K562 (cell line): Measurements from ENCODE around the gene ZNF506. TPM values are rescaled to one million over a fixed set of nuclear protein-coding genes. Genes with fewer than 3 reads are reported as not detected.

Experiments
- ARNT ChIP-seq, 2 experiments: fragments of 450-650 bp; IDR thresholded peaks; 2 replicates each; pipeline ENCODE4 v1.6.1; 2016; ENCODE audit warnings: mild to moderate bottlenecking in 1 of 2
- DMBX1 ChIP-seq: fragments of 250-450 bp; sonication (Bioruptor Pico); IDR thresholded peaks from 2 replicates; pipeline ENCODE4 v1.8.0; 2022; ENCODE audit warnings: inconsistent platforms, mild to moderate bottlenecking, moderate library complexity, borderline replicate concordance
- HDAC6 ChIP-seq: IDR thresholded peaks from 2 replicates; pipeline ENCODE4 v1.6.1; 2012; ENCODE audit warnings: low read depth, mild to moderate bottlenecking, control low read depth, inconsistent platforms, low read length, moderate library complexity
- HDGF ChIP-seq: fragments of 450-650 bp; IDR thresholded peaks from 2 replicates; pipeline ENCODE4 v1.6.1; 2016
- HNRNPK ChIP-seq: fragments of 200-400 bp; formaldehyde crosslinking; IDR thresholded peaks from one replicate; pipeline ENCODE4 v1.6.1; 2018; ENCODE audit warnings: mild to moderate bottlenecking, low read depth, low read length; ENCODE audit not compliant: poor library complexity, severe bottlenecking
- RBM14 ChIP-seq: fragments of 200-400 bp; formaldehyde crosslinking; IDR thresholded peaks from 2 replicates; pipeline ENCODE4 v1.6.1; 2018; ENCODE audit warnings: low read depth, mild to moderate bottlenecking, low read length, moderate library complexity, borderline replicate concordance; ENCODE audit not compliant: insufficient read depth
- SAFB ChIP-seq: fragments of 200-400 bp; formaldehyde crosslinking; IDR thresholded peaks from 2 replicates; pipeline ENCODE4 v1.6.1; 2017; ENCODE audit warnings: low read depth, low read length, borderline replicate concordance
- SMAD1 ChIP-seq: fragments of 150-350 bp; IDR thresholded peaks from 2 replicates; pipeline ENCODE4 v1.6.1; 2014; ENCODE audit warnings: low read length, low read depth; ENCODE audit not compliant: partially characterized antibody
- ZNF175 ChIP-seq: fragments of 200-800 bp; sonication (Bioruptor generic); IDR thresholded peaks from 2 replicates; pipeline ENCODE4 v1.6.1; 2016; ENCODE audit warnings: low read depth, mild to moderate bottlenecking, missing genetic modification characterization, missing compliant biosample characterization
- polyA plus RNA-seq, 8 experiments: library from polyadenylated mRNA; depleted of rRNA in 4 of 8; stranded (reverse) in 5 of 8; unstranded in 3 of 8; fragments of >200 nt; fragmentation: Nextera tagmentation in 2 of 8; fragmentation: Illumina TruSeq in 1 of 8; extraction: Ambion mirVana in 2 of 8; extraction: Trizol in 1 of 8; gene quantifications; 2 replicates each; pipeline versions ENCODE4 v1.2.1 to v1.2.3, GENCODE V29; 2011 to 2014; ENCODE audit warnings: inconsistent platforms in 1 of 8, missing spikeins in 1 of 8
- total RNA-seq, 7 experiments: library from RNA; depleted of rRNA in 6 of 7; stranded (reverse); fragments of >200 nt in 6 of 7; fragmentation: Illumina TruSeq in 2 of 7; extraction: Trizol in 2 of 7; gene quantifications; 2 replicates each; pipeline versions ENCODE4 v1.2.1 to v1.2.3, GENCODE V29; 2011 to 2021; ENCODE audit warnings: low replicate concordance in 1 of 7
- TF ChIP-seq, protein P1 (sequence below): sonication (generic); formaldehyde crosslinking; IDR thresholded peaks from 2 replicates; pipeline ENCODE4 v1.8.1; 2023; ENCODE audit warnings: mild to moderate bottlenecking, missing genetic modification reagents
- TF ChIP-seq, protein P2 (sequence below): fragments of 250-450 bp; sonication (Bioruptor Pico); IDR thresholded peaks from 2 replicates; pipeline ENCODE4 v1.5.0; 2021
- TF ChIP-seq, protein P3 (sequence below): fragments of 200-600 bp; sonication (generic); IDR thresholded peaks from one replicate; pipeline ENCODE4 v1.6.1; 2012; ENCODE audit warnings: mild to moderate bottlenecking, low read depth, low read length, inconsistent platforms

Gene ZNF506
- total and polyA plus RNA-seq, 9 of the 15 experiments (the other 6 are each of a cell fraction or from before 2014, with no cell fraction given): 0.03 to 0.44 (median 0.14) TPM; not detected in 2

GRCh38 chr19:19823916-19824315 is 2.4 kb upstream of the ZNF506 start (continued):
- TF ChIP-seq, protein P1, sequence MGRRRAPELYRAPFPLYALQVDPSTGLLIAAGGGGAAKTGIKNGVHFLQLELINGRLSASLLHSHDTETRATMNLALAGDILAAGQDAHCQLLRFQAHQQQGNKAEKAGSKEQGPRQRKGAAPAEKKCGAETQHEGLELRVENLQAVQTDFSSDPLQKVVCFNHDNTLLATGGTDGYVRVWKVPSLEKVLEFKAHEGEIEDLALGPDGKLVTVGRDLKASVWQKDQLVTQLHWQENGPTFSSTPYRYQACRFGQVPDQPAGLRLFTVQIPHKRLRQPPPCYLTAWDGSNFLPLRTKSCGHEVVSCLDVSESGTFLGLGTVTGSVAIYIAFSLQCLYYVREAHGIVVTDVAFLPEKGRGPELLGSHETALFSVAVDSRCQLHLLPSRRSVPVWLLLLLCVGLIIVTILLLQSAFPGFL (CRISPR knock-in tag): no peak
- TF ChIP-seq RBM14 (no peak), HNRNPK (no peak), HDAC6 (no peak), SMAD1 (no peak), DMBX1 (CRISPR knock-in tag) (no peak), ARNT (IDR thresholded peaks at IDR 0.05) (no peak), HDGF (no peak), SAFB (no peak), ZNF175 (CRISPR knock-in tag) (no peak)
- TF ChIP-seq, protein P2, sequence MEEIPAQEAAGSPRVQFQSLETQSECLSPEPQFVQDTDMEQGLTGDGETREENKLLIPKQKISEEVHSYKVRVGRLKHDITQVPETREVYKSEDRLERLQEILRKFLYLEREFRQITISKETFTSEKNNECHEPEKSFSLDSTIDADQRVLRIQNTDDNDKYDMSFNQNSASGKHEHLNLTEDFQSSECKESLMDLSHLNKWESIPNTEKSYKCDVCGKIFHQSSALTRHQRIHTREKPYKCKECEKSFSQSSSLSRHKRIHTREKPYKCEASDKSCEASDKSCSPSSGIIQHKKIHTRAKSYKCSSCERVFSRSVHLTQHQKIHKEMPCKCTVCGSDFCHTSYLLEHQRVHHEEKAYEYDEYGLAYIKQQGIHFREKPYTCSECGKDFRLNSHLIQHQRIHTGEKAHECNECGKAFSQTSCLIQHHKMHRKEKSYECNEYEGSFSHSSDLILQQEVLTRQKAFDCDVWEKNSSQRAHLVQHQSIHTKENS (CRISPR knock-in tag): no peak
- TF ChIP-seq, protein P3, sequence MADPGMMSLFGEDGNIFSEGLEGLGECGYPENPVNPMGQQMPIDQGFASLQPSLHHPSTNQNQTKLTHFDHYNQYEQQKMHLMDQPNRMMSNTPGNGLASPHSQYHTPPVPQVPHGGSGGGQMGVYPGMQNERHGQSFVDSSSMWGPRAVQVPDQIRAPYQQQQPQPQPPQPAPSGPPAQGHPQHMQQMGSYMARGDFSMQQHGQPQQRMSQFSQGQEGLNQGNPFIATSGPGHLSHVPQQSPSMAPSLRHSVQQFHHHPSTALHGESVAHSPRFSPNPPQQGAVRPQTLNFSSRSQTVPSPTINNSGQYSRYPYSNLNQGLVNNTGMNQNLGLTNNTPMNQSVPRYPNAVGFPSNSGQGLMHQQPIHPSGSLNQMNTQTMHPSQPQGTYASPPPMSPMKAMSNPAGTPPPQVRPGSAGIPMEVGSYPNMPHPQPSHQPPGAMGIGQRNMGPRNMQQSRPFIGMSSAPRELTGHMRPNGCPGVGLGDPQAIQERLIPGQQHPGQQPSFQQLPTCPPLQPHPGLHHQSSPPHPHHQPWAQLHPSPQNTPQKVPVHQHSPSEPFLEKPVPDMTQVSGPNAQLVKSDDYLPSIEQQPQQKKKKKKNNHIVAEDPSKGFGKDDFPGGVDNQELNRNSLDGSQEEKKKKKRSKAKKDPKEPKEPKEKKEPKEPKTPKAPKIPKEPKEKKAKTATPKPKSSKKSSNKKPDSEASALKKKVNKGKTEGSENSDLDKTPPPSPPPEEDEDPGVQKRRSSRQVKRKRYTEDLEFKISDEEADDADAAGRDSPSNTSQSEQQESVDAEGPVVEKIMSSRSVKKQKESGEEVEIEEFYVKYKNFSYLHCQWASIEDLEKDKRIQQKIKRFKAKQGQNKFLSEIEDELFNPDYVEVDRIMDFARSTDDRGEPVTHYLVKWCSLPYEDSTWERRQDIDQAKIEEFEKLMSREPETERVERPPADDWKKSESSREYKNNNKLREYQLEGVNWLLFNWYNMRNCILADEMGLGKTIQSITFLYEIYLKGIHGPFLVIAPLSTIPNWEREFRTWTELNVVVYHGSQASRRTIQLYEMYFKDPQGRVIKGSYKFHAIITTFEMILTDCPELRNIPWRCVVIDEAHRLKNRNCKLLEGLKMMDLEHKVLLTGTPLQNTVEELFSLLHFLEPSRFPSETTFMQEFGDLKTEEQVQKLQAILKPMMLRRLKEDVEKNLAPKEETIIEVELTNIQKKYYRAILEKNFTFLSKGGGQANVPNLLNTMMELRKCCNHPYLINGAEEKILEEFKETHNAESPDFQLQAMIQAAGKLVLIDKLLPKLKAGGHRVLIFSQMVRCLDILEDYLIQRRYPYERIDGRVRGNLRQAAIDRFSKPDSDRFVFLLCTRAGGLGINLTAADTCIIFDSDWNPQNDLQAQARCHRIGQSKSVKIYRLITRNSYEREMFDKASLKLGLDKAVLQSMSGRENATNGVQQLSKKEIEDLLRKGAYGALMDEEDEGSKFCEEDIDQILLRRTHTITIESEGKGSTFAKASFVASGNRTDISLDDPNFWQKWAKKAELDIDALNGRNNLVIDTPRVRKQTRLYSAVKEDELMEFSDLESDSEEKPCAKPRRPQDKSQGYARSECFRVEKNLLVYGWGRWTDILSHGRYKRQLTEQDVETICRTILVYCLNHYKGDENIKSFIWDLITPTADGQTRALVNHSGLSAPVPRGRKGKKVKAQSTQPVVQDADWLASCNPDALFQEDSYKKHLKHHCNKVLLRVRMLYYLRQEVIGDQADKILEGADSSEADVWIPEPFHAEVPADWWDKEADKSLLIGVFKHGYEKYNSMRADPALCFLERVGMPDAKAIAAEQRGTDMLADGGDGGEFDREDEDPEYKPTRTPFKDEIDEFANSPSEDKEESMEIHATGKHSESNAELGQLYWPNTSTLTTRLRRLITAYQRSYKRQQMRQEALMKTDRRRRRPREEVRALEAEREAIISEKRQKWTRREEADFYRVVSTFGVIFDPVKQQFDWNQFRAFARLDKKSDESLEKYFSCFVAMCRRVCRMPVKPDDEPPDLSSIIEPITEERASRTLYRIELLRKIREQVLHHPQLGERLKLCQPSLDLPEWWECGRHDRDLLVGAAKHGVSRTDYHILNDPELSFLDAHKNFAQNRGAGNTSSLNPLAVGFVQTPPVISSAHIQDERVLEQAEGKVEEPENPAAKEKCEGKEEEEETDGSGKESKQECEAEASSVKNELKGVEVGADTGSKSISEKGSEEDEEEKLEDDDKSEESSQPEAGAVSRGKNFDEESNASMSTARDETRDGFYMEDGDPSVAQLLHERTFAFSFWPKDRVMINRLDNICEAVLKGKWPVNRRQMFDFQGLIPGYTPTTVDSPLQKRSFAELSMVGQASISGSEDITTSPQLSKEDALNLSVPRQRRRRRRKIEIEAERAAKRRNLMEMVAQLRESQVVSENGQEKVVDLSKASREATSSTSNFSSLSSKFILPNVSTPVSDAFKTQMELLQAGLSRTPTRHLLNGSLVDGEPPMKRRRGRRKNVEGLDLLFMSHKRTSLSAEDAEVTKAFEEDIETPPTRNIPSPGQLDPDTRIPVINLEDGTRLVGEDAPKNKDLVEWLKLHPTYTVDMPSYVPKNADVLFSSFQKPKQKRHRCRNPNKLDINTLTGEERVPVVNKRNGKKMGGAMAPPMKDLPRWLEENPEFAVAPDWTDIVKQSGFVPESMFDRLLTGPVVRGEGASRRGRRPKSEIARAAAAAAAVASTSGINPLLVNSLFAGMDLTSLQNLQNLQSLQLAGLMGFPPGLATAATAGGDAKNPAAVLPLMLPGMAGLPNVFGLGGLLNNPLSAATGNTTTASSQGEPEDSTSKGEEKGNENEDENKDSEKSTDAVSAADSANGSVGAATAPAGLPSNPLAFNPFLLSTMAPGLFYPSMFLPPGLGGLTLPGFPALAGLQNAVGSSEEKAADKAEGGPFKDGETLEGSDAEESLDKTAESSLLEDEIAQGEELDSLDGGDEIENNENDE: no peak
